HUES6 (cell line): ENCODE results near the gene ZFYVE1.

Experiments
- H3K27ac ChIP-seq: 2 replicates; pipeline ENCODE4 v1.7.0; 2013; ENCODE audit warnings: low read depth, mild to moderate bottlenecking, low read length, inconsistent platforms
- H3K27me3 ChIP-seq: 2 replicates; pipeline ENCODE4 v1.6.1; 2013; ENCODE audit warnings: low read length; ENCODE audit not compliant: control insufficient read depth, insufficient read depth
- H3K36me3 ChIP-seq: 2 replicates; pipeline ENCODE4 v1.6.1; 2013; ENCODE audit warnings: low read length; ENCODE audit not compliant: control insufficient read depth, insufficient read depth
- H3K4me1 ChIP-seq: 2 replicates; pipeline ENCODE4 v1.6.1; 2013; ENCODE audit warnings: low read length; ENCODE audit not compliant: control insufficient read depth, insufficient read depth
- H3K4me3 ChIP-seq: 2 replicates; pipeline ENCODE4 v1.5.1; 2013; ENCODE audit warnings: low read depth, low read length
- H3K9ac ChIP-seq: one replicate; pipeline ENCODE4 v1.6.1; 2013; ENCODE audit warnings: mild to moderate bottlenecking, low read length
- H3K9me3 ChIP-seq: 2 replicates; pipeline ENCODE4 v1.6.1; 2013; ENCODE audit warnings: low read depth, low read length; ENCODE audit not compliant: control insufficient read depth, insufficient read depth

Gene ZFYVE1

DNA sequence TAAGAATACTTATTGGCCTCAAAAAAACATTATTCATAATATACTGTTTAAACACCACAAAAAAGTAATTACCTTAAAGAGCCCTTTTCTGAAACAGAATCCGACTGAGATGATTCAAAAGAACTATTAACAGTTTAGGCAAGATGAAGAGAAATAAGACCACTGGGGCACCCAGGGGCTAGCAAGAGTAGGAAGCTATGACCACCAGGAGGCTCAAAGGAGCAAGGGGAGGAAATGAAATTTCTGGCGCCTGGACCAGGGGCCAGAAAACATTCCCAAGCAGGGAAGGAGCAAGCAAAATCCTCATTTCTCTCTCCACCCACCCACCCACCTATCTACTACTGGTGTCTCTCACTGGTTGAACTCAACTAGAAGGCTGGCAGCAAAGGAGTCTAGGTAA, 106.9 kb downstream of the ZFYVE1 start:
- Histone ChIP-seq H3K36me3 (no peaks in the 10 kb centered on the region), H3K4me3 (no peak overlapping the region), H3K9me3 (no peaks in the 10 kb centered on the region), H3K4me1 (0 out of 2 replicates have a peak, but pooled peaks cover 8% of the 10 kb centered on the region), H3K27ac (no peak overlapping the region), H3K9ac (no peak overlapping the region), H3K27me3 (peaks cover under 1% of the 10 kb centered on the region; the same call in 1 of the 2 replicates)
